ENCODE measurements around the gene UBASH3A.

Gene UBASH3A

GRCh38 chr21:42461881-42462877 lies 58.5 kb downstream of the UBASH3A start:
- no peak overlapping the region for H3K27ac Mint-ChIP-seq
- peaks cover 5% of the 10 kb centered on the region for H3K9me3 Mint-ChIP-seq
- H3K27me3 Mint-ChIP-seq (ENCODE audit: low read depth, poor library complexity) = peaks cover 6% of the 10 kb centered on the region
- no peak for TF ChIP-seq CTCF (IDR thresholded peaks at IDR 0.05)
- DNase-seq = no peak
- H3K4me3 Mint-ChIP-seq = no peak overlapping the region
- H3K4me1 Mint-ChIP-seq = peaks cover 29% of the 10 kb centered on the region
- H3K36me3 Mint-ChIP-seq (ENCODE audit: low read depth) = no peaks in the 10 kb centered on the region

GRCh38 chr21:42463861-42464515 lies 60.3 kb downstream of the UBASH3A start:
- peaks cover 46% of the 10 kb centered on the region for H3K4me1 Mint-ChIP-seq
- TF ChIP-seq CTCF (IDR thresholded peaks at IDR 0.05) = no peak
- H3K36me3 Mint-ChIP-seq (ENCODE audit: low read depth) = no peaks in the 10 kb centered on the region
- peaks cover 6% of the 10 kb centered on the region for H3K27me3 Mint-ChIP-seq (ENCODE audit: low read depth, poor library complexity)
- H3K9me3 Mint-ChIP-seq = no peaks in the 10 kb centered on the region
- H3K27ac Mint-ChIP-seq = no peak overlapping the region
- H3K4me3 Mint-ChIP-seq = no peak overlapping the region
- DNase-seq = peak; percentile 37

GRCh38 chr21:42465008-42465802 lies 61.5 kb downstream of the UBASH3A start:
- DNase-seq = no peak
- H3K4me3 Mint-ChIP-seq = no peak overlapping the region
- H3K4me1 Mint-ChIP-seq = peaks cover 45% of the 10 kb centered on the region
- no peak for TF ChIP-seq CTCF (IDR thresholded peaks at IDR 0.05)
- H3K9me3 Mint-ChIP-seq = no peaks in the 10 kb centered on the region
- peaks cover 6% of the 10 kb centered on the region for H3K27me3 Mint-ChIP-seq (ENCODE audit: low read depth, poor library complexity)
- H3K27ac Mint-ChIP-seq = no peak overlapping the region
- H3K36me3 Mint-ChIP-seq (ENCODE audit: low read depth) = no peaks in the 10 kb centered on the region

GRCh38 chr21:42465803-42466127 lies 62.1 kb downstream of the UBASH3A start:
- H3K4me1 Mint-ChIP-seq = peaks cover 39% of the 10 kb centered on the region

GRCh38 chr21:42466700-42467099 lies 63.0 kb downstream of the UBASH3A start:
- no peak for DNase-seq
- Mint-ChIP-seq H3K27ac (peak overlapping the region; percentile 73), H3K9me3 (no peaks in the 10 kb centered on the region)

More at GRCh38 chr21:42465803-42466127, 62.1 kb downstream of the UBASH3A start:
- no peaks in the 10 kb centered on the region for H3K9me3 Mint-ChIP-seq
- H3K27me3 Mint-ChIP-seq (ENCODE audit: low read depth, poor library complexity) = peaks cover 6% of the 10 kb centered on the region
- TF ChIP-seq CTCF (IDR thresholded peaks at IDR 0.05) = no peak
- no peak for DNase-seq
- H3K27ac Mint-ChIP-seq = no peak overlapping the region
- no peaks in the 10 kb centered on the region for H3K36me3 Mint-ChIP-seq (ENCODE audit: low read depth)
- H3K4me3 Mint-ChIP-seq = no peak overlapping the region

More at GRCh38 chr21:42466700-42467099, 63.0 kb downstream of the UBASH3A start:
- TF ChIP-seq CTCF (IDR thresholded peaks at IDR 0.05) = no peak
- no peak overlapping the region for H3K4me3 Mint-ChIP-seq
- peaks cover 10% of the 10 kb centered on the region for H3K27me3 Mint-ChIP-seq (ENCODE audit: low read depth, poor library complexity)
- no peaks in the 10 kb centered on the region for H3K36me3 Mint-ChIP-seq (ENCODE audit: low read depth)
- peaks cover 36% of the 10 kb centered on the region for H3K4me1 Mint-ChIP-seq

Measured in nephron progenitor cell (in vitro differentiated cells).